Common myeloid progenitor, CD34-positive (primary cell): Measurements from ENCODE around the gene CLDN24.

Experiments
- CTCF ChIA-PET: fragments of 350-600 bp; sonication (Branson Sonifier 250); formaldehyde crosslinking; loops from one replicate; lab custom pipeline; 2021; ENCODE audit warnings: antibody characterized with exemption; lab: Charles Lee
- POLR2A ChIA-PET: fragments of 350-600 bp; sonication (Branson Sonifier 250); formaldehyde crosslinking; loops from one replicate; lab custom pipeline; 2021; ENCODE audit warnings: antibody characterized with exemption; lab: Charles Lee
- DNase-seq, 3 donors: peaks; one replicate each; pipeline versions ENCODE4 v3.0.0 to v3.0.0-alpha.2; 2013
- H3K27ac ChIP-seq, 2 experiments: 1 replicate in 1 of 2; 2 replicates in 1 of 2; pipeline ENCODE4 v1.7.0; 2013; ENCODE audit warnings: inconsistent platforms in 2 of 2, low read length in 2 of 2, mild to moderate bottlenecking in 2 of 2, low read depth in 1 of 2, moderate library complexity in 1 of 2; ENCODE audit not compliant: severe bottlenecking in 2 of 2, insufficient read depth in 1 of 2, poor library complexity in 1 of 2
- H3K27me3 ChIP-seq, 5 experiments: replicated peaks in 2 of 5; 1 replicate in 3 of 5; 2 replicates in 2 of 5; pipeline versions ENCODE4 v1.6.1 to v1.7.0; 2013; ENCODE audit warnings: low read length in 4 of 5, mild to moderate bottlenecking in 2 of 5, moderate library complexity in 2 of 5, inconsistent platforms in 1 of 5; ENCODE audit not compliant: insufficient read depth in 5 of 5, control insufficient read depth in 4 of 5
- H3K36me3 ChIP-seq, 4 experiments: 1 replicate in 2 of 4; 2 replicates in 2 of 4; pipeline versions ENCODE4 v1.6.1 to v1.7.0; 2013; ENCODE audit warnings: low read length in 3 of 4, control low read depth in 1 of 4, mild to moderate bottlenecking in 1 of 4; ENCODE audit not compliant: control insufficient read depth in 4 of 4, insufficient read depth in 4 of 4
- H3K4me1 ChIP-seq, 4 experiments: 1 replicate in 3 of 4; 2 replicates in 1 of 4; pipeline versions ENCODE4 v1.6.1 to v1.7.1; 2013; ENCODE audit warnings: low read length in 3 of 4, mild to moderate bottlenecking in 3 of 4, control low read depth in 1 of 4, inconsistent platforms in 1 of 4, moderate library complexity in 1 of 4; ENCODE audit not compliant: control insufficient read depth in 4 of 4, insufficient read depth in 4 of 4; ENCODE audit errors: control extremely low read depth in 1 of 4
- H3K4me3 ChIP-seq, 7 experiments: 1 replicate in 4 of 7; 2 replicates in 3 of 7; pipeline versions ENCODE4 v1.5.1 to v1.7.0; 2013; ENCODE audit warnings: mild to moderate bottlenecking in 7 of 7, low read length in 6 of 7, moderate library complexity in 6 of 7, inconsistent platforms in 2 of 7, low read depth in 2 of 7, control low read depth in 1 of 7; ENCODE audit not compliant: insufficient read depth in 4 of 7, control insufficient read depth in 1 of 7; ENCODE audit errors: extremely low read depth in 1 of 7
- H3K9me3 ChIP-seq, 5 experiments: 1 replicate in 4 of 5; 2 replicates in 1 of 5; pipeline versions ENCODE4 v1.6.1 to v1.7.1; 2013; ENCODE audit warnings: low read length in 4 of 5, mild to moderate bottlenecking in 2 of 5, inconsistent platforms in 1 of 5, low read depth in 1 of 5, moderate library complexity in 1 of 5; ENCODE audit not compliant: control insufficient read depth in 4 of 5, insufficient read depth in 2 of 5; ENCODE audit errors: control extremely low read depth in 1 of 5
- whole genome bisulfite sequencing: methylation state at CpG from one replicate; pipeline ENCODE4 v1.1.5; 2013; ENCODE audit not compliant: insufficient coverage; 5-methylcytosine and 5-hydroxymethylcytosine counted together

CLDN24 gene

DNA sequence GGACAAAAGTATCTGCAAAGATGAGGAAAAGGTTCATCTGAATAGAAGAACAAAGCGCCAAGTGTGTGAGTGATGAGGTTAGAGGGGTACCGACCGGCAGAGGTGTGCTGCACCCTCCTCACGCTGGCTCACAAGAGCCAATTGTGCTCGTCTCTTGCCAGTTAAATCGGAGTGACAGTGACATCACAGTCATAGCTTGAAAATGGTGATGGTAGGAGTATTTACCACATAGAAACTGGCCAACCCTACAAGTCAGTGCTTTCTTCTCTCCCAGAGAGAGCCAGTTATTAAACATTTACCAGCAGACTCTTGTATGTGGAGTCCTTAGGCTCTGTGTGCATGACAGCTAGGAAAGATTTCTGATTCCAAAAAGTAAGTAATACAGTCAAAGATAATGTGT is 34.5 kb downstream of the CLDN24 start:
- H3K4me1 ChIP-seq: no peaks in the 10 kb centered on the region
- CTCF ChIA-PET: no interaction called here
- DNase-seq: no peak
- no peak overlapping the region for H3K4me3 ChIP-seq
- H3K27me3 ChIP-seq: no peaks in the 10 kb centered on the region
- H3K27ac ChIP-seq: no peak overlapping the region
- 100% methylated on average over 5 of the region's 6 CpGs for WGBS
- peaks cover 0 to 25% (median 4%) of the 10 kb centered on the region in 4 experiments for H3K36me3 ChIP-seq
- POLR2A ChIA-PET: no interaction called here
- peaks cover 0 to 3% (median 0%) of the 10 kb centered on the region in 5 experiments for H3K9me3 ChIP-seq

DNA sequence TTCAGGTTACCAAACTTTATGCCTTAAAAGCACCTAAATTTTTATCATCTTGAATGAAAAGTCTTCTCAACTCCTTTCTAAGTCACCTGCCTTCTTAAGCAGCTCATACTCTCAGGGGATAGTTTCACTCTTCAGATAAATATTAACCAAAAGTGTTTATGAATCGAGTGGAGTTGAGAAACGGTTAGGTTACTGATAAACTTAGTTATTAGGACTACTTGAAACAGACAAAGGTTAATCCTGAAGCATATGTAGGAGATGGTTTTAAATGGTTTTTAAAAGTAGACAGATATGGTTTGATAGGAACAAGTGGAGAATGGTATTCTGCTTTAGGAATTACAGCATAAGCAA is 34.9 kb downstream of the CLDN24 start:
- Histone ChIP-seq H3K36me3 (peaks cover 0 to 26% (median 4%) of the 10 kb centered on the region in 4 experiments), H3K4me3 (no peak overlapping the region)
- CTCF ChIA-PET: interaction anchor here (1.2 kb wide), 1 partner anchor 30 kb away, joined by 3 read pairs; no protein-coding TSS in a partner anchor

DNA sequence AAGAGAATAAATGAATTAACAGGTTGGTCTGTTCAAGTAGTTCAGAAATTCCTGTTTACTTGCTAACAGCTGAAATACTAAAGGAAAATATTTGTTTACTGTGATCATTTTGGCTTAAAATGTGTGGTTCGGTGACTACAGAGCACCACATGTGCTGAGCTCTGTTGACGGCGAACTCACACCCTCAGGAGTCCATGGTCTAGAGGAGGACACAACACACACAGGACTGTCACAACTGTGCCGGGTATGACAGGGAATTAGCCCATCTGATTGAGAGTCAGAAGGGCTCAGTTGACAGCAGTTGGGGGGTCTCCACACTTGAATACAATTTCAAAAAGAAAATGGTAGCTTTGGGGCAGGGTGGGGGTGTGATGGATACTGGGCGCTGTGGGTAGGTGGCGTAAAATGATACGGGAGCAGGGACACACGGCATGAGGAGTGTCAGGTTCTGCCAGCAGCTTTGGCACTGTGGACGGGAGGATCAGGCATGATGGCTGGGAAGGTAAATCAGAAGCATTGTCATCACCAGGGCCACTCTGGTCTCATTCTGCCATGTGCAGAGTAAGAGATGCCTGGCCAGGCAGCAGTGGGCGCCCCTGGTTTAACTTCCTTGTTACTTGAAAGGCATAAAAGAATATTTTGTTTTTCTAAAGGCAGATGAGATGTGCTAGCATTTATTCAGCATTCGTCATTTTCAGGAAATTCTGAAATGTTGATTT is 35.5 kb downstream of the CLDN24 start:
- no peaks in the 10 kb centered on the region for H3K4me1 ChIP-seq

More for the DNA sequence above, 34.9 kb downstream of the CLDN24 start:
- DNase-seq: no peak
- Histone ChIP-seq H3K4me1 (no peaks in the 10 kb centered on the region), H3K27me3 (no peaks in the 10 kb centered on the region), H3K27ac (no peak overlapping the region), H3K9me3 (peaks cover 0 to 3% (median 0%) of the 10 kb centered on the region in 5 experiments)
- no CpG with 5 or more reads among the region's 2 CpGs for WGBS
- POLR2A ChIA-PET: no interaction called here

DNA sequence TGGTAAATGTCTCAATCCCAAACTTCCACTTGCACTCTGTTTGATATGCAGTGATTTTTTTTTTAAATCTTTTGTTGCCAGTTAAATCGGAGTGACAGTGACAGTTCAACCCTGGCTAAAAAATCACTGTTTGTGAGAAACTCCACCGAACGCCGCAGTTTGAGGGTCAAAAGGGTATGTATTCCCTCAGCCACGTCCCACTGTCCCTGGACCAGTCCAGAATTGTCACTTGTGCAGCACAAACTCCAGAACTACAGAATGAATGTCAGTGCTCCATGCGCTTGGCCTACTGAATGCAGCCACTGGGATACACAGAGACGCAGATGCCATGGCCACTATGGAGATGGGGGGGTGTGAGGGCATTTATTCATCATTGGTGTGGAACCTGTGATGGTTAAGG is 36.3 kb downstream of the CLDN24 start:
- Histone ChIP-seq H3K36me3 (peaks cover 0 to 26% (median 4%) of the 10 kb centered on the region in 4 experiments), H3K27me3 (no peaks in the 10 kb centered on the region), H3K9me3 (peaks cover 0 to 3% (median 0%) of the 10 kb centered on the region in 5 experiments), H3K4me3 (no peak overlapping the region), H3K4me1 (no peaks in the 10 kb centered on the region), H3K27ac (no peak overlapping the region)
- 96% methylated on average over 5 of the region's 7 CpGs for WGBS
- no peak for DNase-seq
- POLR2A ChIA-PET: no interaction called here
- CTCF ChIA-PET: interaction anchor here (1.1 to 1.2 kb wide), 2 partner anchors 26 to 28 kb away, joined by 3 read pairs; no protein-coding TSS in a partner anchor

More for the DNA sequence above, 35.5 kb downstream of the CLDN24 start:
- DNase-seq: no peak
- 100% methylated on average over 9 of the region's 11 CpGs for WGBS
- Histone ChIP-seq H3K36me3 (peaks cover 0 to 26% (median 4%) of the 10 kb centered on the region in 4 experiments), H3K27me3 (no peaks in the 10 kb centered on the region), H3K9me3 (peaks cover 0 to 3% (median 0%) of the 10 kb centered on the region in 5 experiments), H3K4me3 (no peak overlapping the region), H3K27ac (no peak overlapping the region)
- CTCF ChIA-PET: interaction anchor here (1.1 to 1.2 kb wide), 2 partner anchors 27 to 29 kb away, joined by 3 read pairs; no protein-coding TSS in a partner anchor
- POLR2A ChIA-PET: no interaction called here

DNA sequence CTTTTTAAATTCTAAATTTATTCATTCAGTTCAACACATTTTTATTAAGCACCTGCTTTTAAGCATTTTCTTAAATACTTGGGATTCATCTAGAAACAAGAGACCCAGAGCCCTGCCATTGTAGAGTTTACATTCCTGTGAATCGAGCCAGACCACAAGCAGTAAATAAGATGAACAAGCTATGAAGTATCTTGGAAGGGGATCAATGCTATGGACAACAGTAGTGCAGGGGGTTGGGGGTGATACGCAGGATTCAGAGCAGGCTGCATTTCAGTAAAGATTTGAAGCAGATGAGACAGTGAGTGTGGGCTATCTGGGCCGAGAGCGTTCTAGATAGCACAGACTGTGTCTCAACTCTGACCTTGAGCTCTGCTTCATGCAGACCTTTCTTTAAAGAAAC is 37.3 kb downstream of the CLDN24 start:
- CTCF ChIA-PET: no interaction called here
- Histone ChIP-seq H3K27ac (no peak overlapping the region), H3K4me3 (no peak overlapping the region), H3K9me3 (peaks cover 0 to 3% (median 0%) of the 10 kb centered on the region in 5 experiments), H3K36me3 (peaks cover 0 to 26% (median 5%) of the 10 kb centered on the region in 4 experiments), H3K4me1 (no peaks in the 10 kb centered on the region), H3K27me3 (no peaks in the 10 kb centered on the region)
- WGBS: 88% methylated on average over 1 of the region's 4 CpGs
- POLR2A ChIA-PET: no interaction called here
- DNase-seq: no peak

DNA sequence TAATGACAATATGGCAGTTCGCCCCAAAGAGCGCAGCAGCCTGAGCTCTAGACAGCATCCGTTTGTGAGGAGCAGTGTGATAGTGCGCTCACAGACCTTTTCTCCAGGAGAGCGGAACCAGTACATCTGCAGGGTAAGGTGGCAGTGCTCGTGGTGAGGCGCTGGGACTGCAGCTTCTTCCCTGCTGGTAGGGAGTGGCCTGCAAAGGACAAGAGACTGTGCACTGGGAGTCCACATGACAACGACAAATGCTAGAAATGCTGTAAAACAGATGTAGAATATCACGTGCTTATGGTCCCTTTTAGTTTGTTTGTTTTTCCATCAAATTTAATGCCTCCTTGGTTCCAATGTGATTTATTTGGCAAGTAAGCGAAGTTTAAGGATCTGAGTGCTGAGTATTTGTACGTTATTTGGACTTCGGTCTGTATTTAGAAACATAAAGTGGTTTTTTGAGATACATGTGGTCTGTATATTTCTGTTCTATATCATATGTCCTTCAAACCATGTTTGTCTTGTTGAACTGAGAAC is 37.9 kb downstream of the CLDN24 start:
- POLR2A ChIA-PET: no interaction called here

DNA sequence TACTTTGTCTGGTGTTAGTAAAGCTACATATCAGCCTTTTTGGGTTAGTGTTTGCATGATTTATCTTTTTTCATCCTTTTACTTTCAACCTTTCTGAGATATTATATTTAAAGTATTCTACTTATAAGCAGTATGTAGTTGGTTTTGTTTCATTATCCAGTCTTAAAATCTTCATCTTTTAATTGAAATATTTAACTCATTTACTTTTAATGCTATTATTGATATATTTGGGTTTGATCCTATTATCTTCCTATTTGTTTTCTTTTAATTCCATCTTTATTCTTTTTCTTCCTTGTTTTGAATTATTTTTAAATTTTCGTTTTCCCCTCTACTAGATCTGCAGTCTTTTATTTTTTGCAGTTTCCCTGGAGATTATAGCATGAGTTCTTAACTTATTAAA is 46.1 kb downstream of the CLDN24 start:
- DNase-seq: no peak
- peaks cover 0 to 22% (median 6%) of the 10 kb centered on the region in 5 experiments for H3K9me3 ChIP-seq
- POLR2A ChIA-PET: no interaction called here
- H3K36me3 ChIP-seq: peaks cover 2 to 8% (median 3%) of the 10 kb centered on the region in 4 experiments
- CTCF ChIA-PET: interaction anchor here (2.5 kb wide), 1 partner anchor 17 kb away, joined by 5 read pairs; no protein-coding TSS in a partner anchor
- no peaks in the 10 kb centered on the region for H3K27me3 ChIP-seq
- no peak overlapping the region for H3K4me3 ChIP-seq
- no peak overlapping the region for H3K27ac ChIP-seq
- H3K4me1 ChIP-seq: no peaks in the 10 kb centered on the region
- no CpG with 5 or more reads among the region's 1 CpG for whole genome bisulfite sequencing

More for the DNA sequence above, 37.9 kb downstream of the CLDN24 start:
- Histone ChIP-seq H3K27ac (no peak overlapping the region), H3K36me3 (peaks cover 0 to 23% (median 4%) of the 10 kb centered on the region in 4 experiments), H3K9me3 (peaks cover 0 to under 1% (median 0%) of the 10 kb centered on the region in 5 experiments), H3K27me3 (no peaks in the 10 kb centered on the region), H3K4me1 (no peaks in the 10 kb centered on the region), H3K4me3 (no peak overlapping the region)
- CTCF ChIA-PET: interaction anchor here (1.3 kb wide), 1 partner anchor 22 kb away, joined by 3 read pairs; no protein-coding TSS in a partner anchor
- WGBS: 97% methylated on average over 9 of the region's 12 CpGs
- no peak for DNase-seq
